Upper lobe of left lung (tissue), 4 donors: Measurements from ENCODE around the gene AR.

Experiments
- CTCF ChIP-seq, 6 experiments: fragments of 450-650 bp in 4 of 6; fragments of 200-600 bp in 2 of 6; sonication (generic) in 2 of 6; IDR thresholded peaks; one replicate each; pipeline ENCODE4 v1.5.1; 2016 to 2019; ENCODE audit warnings: antibody characterized with exemption in 6 of 6
- POLR2A ChIP-seq, 4 donors: fragments of 450-650 bp; IDR thresholded peaks; one replicate each; pipeline ENCODE4 v1.5.1; 2016 to 2017; ENCODE audit warnings: antibody characterized with exemption in 4 of 4, mild to moderate bottlenecking in 2 of 4
- POLR2AphosphoS5 ChIP-seq, 2 donors: sonication (generic); formaldehyde crosslinking; IDR thresholded peaks; one replicate each; pipeline ENCODE4 v1.5.1; 2017; ENCODE audit warnings: antibody characterized with exemption in 2 of 2

DNA sequence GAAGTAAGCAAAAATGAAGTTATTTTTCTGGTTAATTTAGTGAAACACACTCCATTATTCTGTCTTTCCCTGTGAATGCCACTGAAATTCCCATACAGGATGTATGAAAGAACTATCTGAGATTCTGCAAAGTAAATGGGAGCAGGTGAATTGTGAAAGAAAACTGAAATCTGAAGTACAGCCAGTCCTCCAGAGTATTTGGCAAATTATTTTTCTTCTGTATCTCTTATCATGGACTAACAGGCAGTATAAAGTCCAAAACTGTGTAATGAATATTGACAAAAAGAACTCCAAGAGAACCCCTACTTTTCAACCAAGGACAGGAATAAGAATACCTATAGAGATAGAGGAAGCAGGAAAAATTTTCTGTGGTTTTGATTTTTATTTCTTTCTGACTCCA is 40.8 kb upstream of the AR start:
- no peak for TF ChIP-seq CTCF (IDR thresholded peaks at IDR 0.05)
- no peak for TF ChIP-seq POLR2A (IDR thresholded peaks at IDR 0.05)
- TF ChIP-seq POLR2AphosphoS5 (IDR thresholded peaks at IDR 0.05) = no peak
